Chondrocyte (in vitro differentiated cells): ENCODE data around the gene TRIM45. TPM values are rescaled to one million over a fixed set of nuclear protein-coding genes. Genes with fewer than 3 reads are reported as not detected.

Source experiments
- DNase-seq: peaks from one replicate; pipeline ENCODE4 v3.0.0; 2021; ENCODE audit warnings: mixed read lengths, low spot score
- H3K27ac Mint-ChIP-seq: one replicate; pipeline ENCODE4 v1.8.0; 2021; ENCODE audit warnings: mild to moderate bottlenecking, moderate library complexity, mixed read lengths; ENCODE audit not compliant: unreplicated experiment
- H3K27me3 Mint-ChIP-seq: 2 replicates; pipeline ENCODE4 v1.8.0; 2021; ENCODE audit warnings: low read depth, mixed read lengths
- H3K36me3 Mint-ChIP-seq: 2 replicates; pipeline ENCODE4 v1.8.0; 2021; ENCODE audit warnings: low read depth, mixed read lengths
- H3K4me1 Mint-ChIP-seq: 2 replicates; pipeline ENCODE4 v1.8.0; 2021; ENCODE audit warnings: low read depth, mild to moderate bottlenecking, mixed read lengths
- H3K4me3 Mint-ChIP-seq: one replicate; pipeline ENCODE4 v1.8.0; 2021; ENCODE audit warnings: mild to moderate bottlenecking, moderate library complexity, mixed read lengths; ENCODE audit not compliant: unreplicated experiment
- H3K9me3 Mint-ChIP-seq: 2 replicates; pipeline ENCODE4 v1.8.0; 2021; ENCODE audit warnings: low read depth, mixed read lengths
- CTCF ChIP-seq: fragments of 200-600 bp; sonication (generic); IDR thresholded peaks from 2 replicates; pipeline ENCODE4 v1.5.0; 2021; ENCODE audit warnings: antibody characterized with exemption, mild to moderate bottlenecking, moderate library complexity
- total RNA-seq: library from RNA; stranded (reverse); gene quantifications from 3 replicates; pipeline ENCODE4 v1.2.1, GENCODE V29; 2021

The TRIM45 gene
- total RNA-seq, 1 donor from 2014 or later, result 5.3 TPM

GRCh38 chr1:117117697-117118096, 3.9 kb downstream of the TRIM45 start:
- Mint-ChIP-seq H3K36me3 (peaks cover 4% of the 10 kb centered on the region), H3K27ac (no peak overlapping the region), H3K9me3 (no peaks in the 10 kb centered on the region), H3K4me1 (peaks cover 9% of the 10 kb centered on the region), H3K27me3 (no peaks in the 10 kb centered on the region), H3K4me3 (no peak overlapping the region)
- DNase-seq, result no peak
- no peak for TF ChIP-seq CTCF

- Mint-ChIP-seq H3K36me3 (peaks cover 8% of the 10 kb centered on the region), H3K9me3 (no peaks in the 10 kb centered on the region), H3K4me1 (peaks cover 7% of the 10 kb centered on the region), H3K27ac (no peak overlapping the region), H3K27me3 (no peaks in the 10 kb centered on the region), H3K4me3 (no peak overlapping the region)
- no peak for DNase-seq
- no peak for TF ChIP-seq CTCF
Observed at GRCh38 chr1:117116784-117117130, 4.8 kb downstream of the TRIM45 start.

GRCh38 chr1:117116090-117116783, 5.3 kb downstream of the TRIM45 start:
- TF ChIP-seq CTCF, result no peak
- H3K27me3 Mint-ChIP-seq, result no peaks in the 10 kb centered on the region
- H3K36me3 Mint-ChIP-seq, result peaks cover 10% of the 10 kb centered on the region
- H3K9me3 Mint-ChIP-seq, result no peaks in the 10 kb centered on the region
- no peak overlapping the region for H3K4me3 Mint-ChIP-seq
- H3K4me1 Mint-ChIP-seq, result peaks cover 7% of the 10 kb centered on the region
- DNase-seq, result no peak
- no peak overlapping the region for H3K27ac Mint-ChIP-seq

- H3K27me3 Mint-ChIP-seq, result no peaks in the 10 kb centered on the region
- peaks cover 10% of the 10 kb centered on the region for H3K36me3 Mint-ChIP-seq
- H3K9me3 Mint-ChIP-seq, result no peaks in the 10 kb centered on the region
- no peak overlapping the region for H3K27ac Mint-ChIP-seq
- no peak for TF ChIP-seq CTCF
- H3K4me3 Mint-ChIP-seq, result no peak overlapping the region
- no peaks in the 10 kb centered on the region for H3K4me1 Mint-ChIP-seq
- no peak for DNase-seq
Observed at GRCh38 chr1:117114877-117115276, 6.7 kb downstream of the TRIM45 start.

GRCh38 chr1:117113199-117113598, 8.3 kb downstream of the TRIM45 start:
- Mint-ChIP-seq H3K4me3 (no peak overlapping the region), H3K9me3 (no peaks in the 10 kb centered on the region), H3K4me1 (no peaks in the 10 kb centered on the region), H3K36me3 (peaks cover 19% of the 10 kb centered on the region), H3K27ac (no peak overlapping the region), H3K27me3 (no peaks in the 10 kb centered on the region)
- no peak for DNase-seq
- TF ChIP-seq CTCF, result no peak
